Subcutaneous preadipocyte (primary cell): ENCODE measurements around the gene AGBL2. TPM values are rescaled to one million over a fixed set of nuclear protein-coding genes. Genes with fewer than 3 reads are reported as not detected.

Experiments used
- small RNA-seq: library from RNA; depleted of rRNA; stranded (forward); fragments of <200 nt; gene quantifications from one replicate; pipeline ENCODE3, GENCODE V24; 2012
- total RNA-seq: library from RNA; depleted of rRNA; stranded (reverse); fragments of >200 nt; gene quantifications from 2 replicates; pipeline ENCODE4 v1.2.3, GENCODE V29; 2012

The AGBL2 gene
- 0.37 and 2.9 TPM in 2 replicates for total RNA-seq

DNA sequence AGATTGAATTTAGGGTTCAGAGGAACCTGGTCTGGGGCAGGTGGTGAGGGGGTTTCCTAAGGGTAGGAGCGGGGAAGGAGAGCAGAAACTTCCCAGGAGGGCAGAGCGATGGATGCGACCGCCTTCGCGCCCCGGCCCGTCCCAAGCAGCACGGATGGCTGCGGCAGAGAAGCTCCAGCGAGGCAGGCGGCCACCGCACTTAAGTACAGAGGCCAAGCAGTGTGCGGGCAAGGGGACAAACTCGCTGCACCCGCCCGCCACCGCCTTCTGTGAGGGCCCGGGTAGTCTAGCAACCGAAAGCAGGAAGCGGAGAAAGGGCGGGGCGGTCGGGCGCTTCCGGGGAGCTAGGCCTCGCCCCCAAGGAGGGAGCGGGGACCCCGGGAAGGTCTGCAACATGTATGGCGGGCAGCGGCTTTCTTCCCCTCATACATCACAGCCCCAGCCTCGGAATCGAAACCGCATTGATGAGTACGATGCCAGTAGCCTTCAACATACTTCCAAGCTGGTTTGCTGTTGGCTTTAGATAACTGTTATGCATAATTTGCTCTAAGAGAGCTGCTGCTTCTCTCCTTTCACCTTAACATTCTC is at the start of gene AGBL2:
Gene AGBL2, minus strand, starts transcription at position 288 of the 588 bp plus-strand sequence. CDS start 719 bp downstream, outside the sequence.

GRCh38 chr11:47642099-47642855 is 72.9 kb downstream of the AGBL2 start, which contains the start of gene MTCH2:
Gene MTCH2 (minus strand): TSS chr11:47642559. CDS start chr11:47642465, 94 bp downstream.

Small RNA genes within 50 kb of the gene (small RNA-seq; reads per million reads assigned to genes)
- not detected for gene RF00019

Other genes with a start within 250 kb of the AGBL2 start
- 80.5 and 121 TPM in 2 replicates for gene CELF1, start 162.2 kb downstream of the AGBL2 start, total RNA-seq
- gene PTPMT1, start 149.8 kb downstream of the AGBL2 start, total RNA-seq, result 42.4 and 50.3 TPM in 2 replicates
- 21.7 and 22.9 TPM in 2 replicates for gene KBTBD4, start 136.4 kb downstream of the AGBL2 start, total RNA-seq
- 71.7 and 73.9 TPM in 2 replicates for gene NDUFS3, start 136.3 kb downstream of the AGBL2 start, total RNA-seq
- 0.37 TPM in 1 of 2 replicates, not detected in the other for gene FAM180B, start 128.7 kb downstream of the AGBL2 start, total RNA-seq
- under 0.01 and 0.20 TPM in 2 replicates for gene C1QTNF4, start 121.0 kb downstream of the AGBL2 start, total RNA-seq
- gene MTCH2, start 72.8 kb downstream of the AGBL2 start, total RNA-seq, result 73.9 and 78.2 TPM in 2 replicates
- gene FNBP4, start 52.0 kb upstream of the AGBL2 start, total RNA-seq, result 75.0 and 100 TPM in 2 replicates
- 31.6 and 46.3 TPM in 2 replicates for gene NUP160, start 133.0 kb upstream of the AGBL2 start, total RNA-seq